ENCODE results near the gene IL1RL2.

Gene IL1RL2

GRCh38 chr2:102235042-102235473 is 48.2 kb downstream of the IL1RL2 start:
- Histone ChIP-seq H3K27me3 (ENCODE audit: insufficient read depth, low read length, poor library complexity, severe bottlenecking) (no peaks in the 10 kb centered on the region), H2AFZ (ENCODE audit: low read length) (peak overlapping the region; percentile 15; the same call in 1 of the 2 replicates), H3K79me2 (ENCODE audit: insufficient read depth, low read length) (no peaks in the 10 kb centered on the region), H3F3A (ENCODE audit: low read depth) (no peaks in the 10 kb centered on the region), H3K9ac (ENCODE audit: low read depth, low read length, poor library complexity, severe bottlenecking) (no peak overlapping the region), H3K4me2 (ENCODE audit: low read depth, low read length, poor library complexity, severe bottlenecking) (no peak overlapping the region), H3K9me2 (replicated peaks; ENCODE audit: low read depth, low read length) (no peaks in the 10 kb centered on the region), H3K4me1 (ENCODE audit: insufficient read depth, low read length, poor library complexity, severe bottlenecking) (no peaks in the 10 kb centered on the region), H3K36me3 (ENCODE audit: insufficient read depth, low read length) (no peaks in the 10 kb centered on the region), H3K4me3 (ENCODE audit: low read length, poor library complexity, severe bottlenecking) (no peak overlapping the region), H4K20me1 (ENCODE audit: insufficient read depth, low read length, poor library complexity, severe bottlenecking) (no peaks in the 10 kb centered on the region), H3K9me3 (ENCODE audit: insufficient read depth, low read depth, low read length) (no peaks in the 10 kb centered on the region)
- TF ChIP-seq CTCF (conservative IDR thresholded peaks at IDR 0.05; ENCODE audit: low read length) = no peak
- TF ChIP-seq EZH2phosphoT487 (IDR thresholded peaks at IDR 0.05; ENCODE audit: borderline replicate concordance) = no peak

- peaks cover 3% of the 10 kb centered on the region for H3K4me1 ChIP-seq (ENCODE audit: insufficient read depth, low read length, poor library complexity, severe bottlenecking)
- H3K27me3 ChIP-seq (ENCODE audit: insufficient read depth, low read length, poor library complexity, severe bottlenecking) = no peaks in the 10 kb centered on the region
- peak; percentile 80 for TF ChIP-seq CTCF (conservative IDR thresholded peaks at IDR 0.05; ENCODE audit: low read length)
- no peak for TF ChIP-seq EZH2phosphoT487 (IDR thresholded peaks at IDR 0.05; ENCODE audit: borderline replicate concordance)
- no peaks in the 10 kb centered on the region for H3K79me2 ChIP-seq (ENCODE audit: insufficient read depth, low read length)
- no peaks in the 10 kb centered on the region for H3K36me3 ChIP-seq (ENCODE audit: insufficient read depth, low read length)
- no peaks in the 10 kb centered on the region for H3F3A ChIP-seq (ENCODE audit: low read depth)
- H3K4me3 ChIP-seq (ENCODE audit: low read length, poor library complexity, severe bottlenecking) = no peak overlapping the region
- H2AFZ ChIP-seq (ENCODE audit: low read length) = peak overlapping the region; percentile 15; the same call in 1 of the 2 replicates
- no peaks in the 10 kb centered on the region for H3K9me2 ChIP-seq (replicated peaks; ENCODE audit: low read depth, low read length)
- no peaks in the 10 kb centered on the region for H3K9me3 ChIP-seq (ENCODE audit: insufficient read depth, low read depth, low read length)
- H3K4me2 ChIP-seq (ENCODE audit: low read depth, low read length, poor library complexity, severe bottlenecking) = no peak overlapping the region
- no peak overlapping the region for H3K9ac ChIP-seq (ENCODE audit: low read depth, low read length, poor library complexity, severe bottlenecking)
- H4K20me1 ChIP-seq (ENCODE audit: insufficient read depth, low read length, poor library complexity, severe bottlenecking) = no peaks in the 10 kb centered on the region
Measured at GRCh38 chr2:102235491-102235890, 48.7 kb downstream of the IL1RL2 start.

- TF ChIP-seq EZH2phosphoT487 (IDR thresholded peaks at IDR 0.05; ENCODE audit: borderline replicate concordance) (no peak), CTCF (conservative IDR thresholded peaks at IDR 0.05; ENCODE audit: low read length) (no peak)
- H3K9ac ChIP-seq (ENCODE audit: low read depth, low read length, poor library complexity, severe bottlenecking) = no peak overlapping the region
- no peaks in the 10 kb centered on the region for H3K36me3 ChIP-seq (ENCODE audit: insufficient read depth, low read length)
- no peak overlapping the region for H2AFZ ChIP-seq (ENCODE audit: low read length)
- H3K9me3 ChIP-seq (ENCODE audit: insufficient read depth, low read depth, low read length) = no peaks in the 10 kb centered on the region
- no peaks in the 10 kb centered on the region for H3F3A ChIP-seq (ENCODE audit: low read depth)
- no peaks in the 10 kb centered on the region for H3K79me2 ChIP-seq (ENCODE audit: insufficient read depth, low read length)
- H4K20me1 ChIP-seq (ENCODE audit: insufficient read depth, low read length, poor library complexity, severe bottlenecking) = no peaks in the 10 kb centered on the region
- H3K9me2 ChIP-seq (replicated peaks; ENCODE audit: low read depth, low read length) = no peaks in the 10 kb centered on the region
- peaks cover 7% of the 10 kb centered on the region for H3K4me1 ChIP-seq (ENCODE audit: insufficient read depth, low read length, poor library complexity, severe bottlenecking)
- no peaks in the 10 kb centered on the region for H3K27me3 ChIP-seq (ENCODE audit: insufficient read depth, low read length, poor library complexity, severe bottlenecking)
- no peak overlapping the region for H3K4me3 ChIP-seq (ENCODE audit: low read length, poor library complexity, severe bottlenecking)
- no peak overlapping the region for H3K4me2 ChIP-seq (ENCODE audit: low read depth, low read length, poor library complexity, severe bottlenecking)
Measured at GRCh38 chr2:102236132-102236531, 49.3 kb downstream of the IL1RL2 start.

Measured in Loucy (cell line).